ENCODE measurements around the gene PTPRU.
"Not testable (repeated sequence)": the region's sequence is repeated elsewhere in the genome, so short reads cannot be mapped to it uniquely, and the experiment has no call there.

PTPRU gene

DNA sequence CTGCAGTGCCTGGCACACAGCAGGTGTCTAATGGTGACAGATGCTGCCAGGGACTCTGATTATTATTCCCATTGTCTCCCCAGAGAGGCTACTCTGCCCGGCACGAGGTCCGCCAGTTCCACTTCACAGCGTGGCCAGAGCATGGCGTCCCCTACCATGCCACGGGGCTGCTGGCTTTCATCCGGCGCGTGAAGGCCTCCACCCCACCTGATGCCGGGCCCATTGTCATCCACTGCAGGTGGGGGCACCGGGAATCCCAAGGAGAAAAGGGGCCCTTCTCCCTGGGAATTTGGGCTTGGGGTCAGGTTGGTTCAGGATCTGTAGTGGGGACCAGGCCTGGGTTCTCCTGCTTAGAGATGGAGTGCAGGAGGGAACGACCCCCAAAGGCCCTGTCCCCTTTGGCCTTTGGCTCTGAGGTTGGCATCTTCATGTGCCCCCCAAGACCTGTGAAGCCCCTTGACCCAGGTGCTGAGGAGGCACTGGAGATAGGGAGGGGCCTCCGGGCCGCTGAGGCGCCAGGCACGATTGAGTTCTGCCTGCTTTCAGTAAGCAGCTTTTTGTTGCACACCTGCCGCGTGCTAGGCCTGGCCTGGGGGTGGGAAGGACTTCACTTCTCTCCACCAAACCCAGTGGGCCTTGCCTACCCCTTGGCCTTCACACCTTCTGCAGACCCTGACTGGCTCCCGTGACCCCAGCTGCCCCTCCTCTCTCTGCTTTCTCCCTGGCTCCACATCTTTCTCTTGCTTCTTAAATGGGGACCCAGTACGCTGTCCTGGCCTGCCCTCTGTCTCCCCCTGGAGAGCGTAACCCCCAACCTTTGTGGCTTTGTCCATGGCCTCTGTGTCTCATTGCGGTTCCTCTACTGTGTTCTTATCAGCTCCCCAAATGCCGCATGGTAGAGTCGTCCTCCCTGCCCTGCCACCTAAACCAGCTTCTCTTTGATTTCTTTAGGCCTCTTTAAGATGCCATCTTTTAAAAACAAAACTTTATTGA is 76.4 kb downstream of the PTPRU start:
- TF ChIP-seq, protein P1, sequence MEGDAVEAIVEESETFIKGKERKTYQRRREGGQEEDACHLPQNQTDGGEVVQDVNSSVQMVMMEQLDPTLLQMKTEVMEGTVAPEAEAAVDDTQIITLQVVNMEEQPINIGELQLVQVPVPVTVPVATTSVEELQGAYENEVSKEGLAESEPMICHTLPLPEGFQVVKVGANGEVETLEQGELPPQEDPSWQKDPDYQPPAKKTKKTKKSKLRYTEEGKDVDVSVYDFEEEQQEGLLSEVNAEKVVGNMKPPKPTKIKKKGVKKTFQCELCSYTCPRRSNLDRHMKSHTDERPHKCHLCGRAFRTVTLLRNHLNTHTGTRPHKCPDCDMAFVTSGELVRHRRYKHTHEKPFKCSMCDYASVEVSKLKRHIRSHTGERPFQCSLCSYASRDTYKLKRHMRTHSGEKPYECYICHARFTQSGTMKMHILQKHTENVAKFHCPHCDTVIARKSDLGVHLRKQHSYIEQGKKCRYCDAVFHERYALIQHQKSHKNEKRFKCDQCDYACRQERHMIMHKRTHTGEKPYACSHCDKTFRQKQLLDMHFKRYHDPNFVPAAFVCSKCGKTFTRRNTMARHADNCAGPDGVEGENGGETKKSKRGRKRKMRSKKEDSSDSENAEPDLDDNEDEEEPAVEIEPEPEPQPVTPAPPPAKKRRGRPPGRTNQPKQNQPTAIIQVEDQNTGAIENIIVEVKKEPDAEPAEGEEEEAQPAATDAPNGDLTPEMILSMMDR (IDR thresholded peaks at IDR 0.05; ENCODE audit: extremely low read depth, missing control alignments): no peak
- no peak for DNase-seq (ENCODE audit: low spot score)

DNA sequence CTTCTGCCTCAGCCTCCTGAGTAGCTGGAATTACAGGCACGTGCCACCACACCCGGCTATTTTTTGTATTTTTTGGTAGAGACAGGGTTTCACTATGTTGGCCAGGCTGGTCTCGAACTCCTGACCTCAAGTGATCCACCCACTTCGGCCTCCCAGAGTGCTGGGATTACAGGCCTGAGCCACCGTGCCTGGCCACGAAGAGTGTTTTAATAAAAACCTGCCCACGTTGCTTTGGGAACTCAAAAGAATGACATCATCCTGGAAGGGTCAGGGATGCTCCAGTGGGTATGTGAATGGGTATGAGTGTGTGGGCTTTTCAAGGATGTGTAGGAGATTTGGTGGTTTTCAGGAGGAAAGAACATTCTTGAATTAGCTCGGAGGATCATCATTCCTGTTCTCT is 78.4 kb downstream of the PTPRU start:
- not testable (repeated sequence) for DNase-seq (ENCODE audit: low spot score)

DNA sequence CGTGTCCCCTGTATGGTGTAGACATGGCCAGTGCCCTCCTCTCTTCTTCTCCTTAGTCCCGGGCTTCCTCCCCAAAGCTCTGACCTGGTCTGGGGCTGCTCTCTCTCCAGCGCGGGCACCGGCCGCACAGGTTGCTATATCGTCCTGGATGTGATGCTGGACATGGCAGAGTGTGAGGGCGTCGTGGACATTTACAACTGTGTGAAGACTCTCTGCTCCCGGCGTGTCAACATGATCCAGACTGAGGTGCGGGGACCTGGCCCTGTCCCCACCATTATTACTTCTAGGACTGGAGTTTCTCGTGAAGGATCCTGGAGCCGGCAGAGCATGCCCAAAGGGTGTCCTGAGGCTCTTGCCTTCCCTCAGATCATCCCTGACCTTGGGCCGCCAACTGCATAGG is 78.9 kb downstream of the PTPRU start:
- no peak for DNase-seq (ENCODE audit: low spot score)
- TF ChIP-seq, protein P1 (IDR thresholded peaks at IDR 0.05; ENCODE audit: extremely low read depth, missing control alignments): no peak

DNA sequence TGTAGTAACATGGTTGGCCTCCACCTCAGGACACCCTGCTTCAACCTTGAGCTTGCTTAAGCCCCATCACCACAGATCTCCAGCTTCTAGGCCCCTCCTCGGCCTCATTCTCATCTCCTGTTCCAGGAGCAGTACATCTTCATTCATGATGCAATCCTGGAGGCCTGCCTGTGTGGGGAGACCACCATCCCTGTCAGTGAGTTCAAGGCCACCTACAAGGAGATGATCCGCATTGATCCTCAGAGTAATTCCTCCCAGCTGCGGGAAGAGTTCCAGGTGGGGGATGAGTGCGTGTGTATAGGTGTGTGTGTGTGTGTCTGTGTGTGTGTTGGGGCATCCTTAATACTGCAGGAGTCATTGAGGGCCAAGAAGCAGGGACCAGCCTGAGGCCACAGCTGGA is 79.6 kb downstream of the PTPRU start:
- DNase-seq (ENCODE audit: low spot score): no peak
- TF ChIP-seq, protein P1 (IDR thresholded peaks at IDR 0.05; ENCODE audit: extremely low read depth, missing control alignments): no peak

DNA sequence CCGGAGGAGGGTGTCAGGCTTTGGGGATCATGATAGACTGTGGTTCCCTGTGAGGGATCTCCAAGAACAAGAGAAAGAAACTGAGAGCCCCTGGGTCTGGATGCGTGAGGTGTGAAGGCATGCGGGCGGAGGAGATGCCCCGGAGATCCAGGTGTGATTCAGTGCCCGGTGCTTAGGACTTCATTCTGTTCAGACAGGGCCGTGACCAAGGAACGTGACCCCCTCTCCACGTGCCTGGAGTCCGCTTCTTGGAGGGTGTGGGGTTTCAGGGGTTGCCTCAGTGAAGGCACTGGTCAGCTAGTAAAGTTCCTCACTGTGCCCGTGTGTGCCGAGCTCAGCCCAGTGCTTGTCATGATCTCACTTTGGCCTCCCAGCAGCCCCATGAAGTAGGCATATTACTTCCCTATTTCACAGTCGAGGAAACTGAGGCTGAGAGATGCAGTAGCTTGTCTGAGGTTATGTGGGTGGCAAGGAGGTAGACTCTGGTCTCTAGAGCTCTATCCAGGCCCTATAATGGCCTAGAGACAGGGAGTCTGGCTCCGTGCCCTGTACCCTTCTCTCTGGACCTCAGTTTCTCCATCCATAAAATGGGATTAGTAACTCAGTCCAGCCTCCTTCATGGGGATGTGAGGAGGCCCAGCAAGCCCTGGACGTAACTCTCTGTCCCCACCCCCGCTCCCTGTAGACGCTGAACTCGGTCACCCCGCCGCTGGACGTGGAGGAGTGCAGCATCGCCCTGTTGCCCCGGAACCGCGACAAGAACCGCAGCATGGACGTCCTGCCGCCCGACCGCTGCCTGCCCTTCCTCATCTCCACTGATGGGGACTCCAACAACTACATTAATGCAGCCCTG is 81.0 kb downstream of the PTPRU start:
- TF ChIP-seq, protein P1 (IDR thresholded peaks at IDR 0.05; ENCODE audit: extremely low read depth, missing control alignments): no peak
- no peak for DNase-seq (ENCODE audit: low spot score)

DNA sequence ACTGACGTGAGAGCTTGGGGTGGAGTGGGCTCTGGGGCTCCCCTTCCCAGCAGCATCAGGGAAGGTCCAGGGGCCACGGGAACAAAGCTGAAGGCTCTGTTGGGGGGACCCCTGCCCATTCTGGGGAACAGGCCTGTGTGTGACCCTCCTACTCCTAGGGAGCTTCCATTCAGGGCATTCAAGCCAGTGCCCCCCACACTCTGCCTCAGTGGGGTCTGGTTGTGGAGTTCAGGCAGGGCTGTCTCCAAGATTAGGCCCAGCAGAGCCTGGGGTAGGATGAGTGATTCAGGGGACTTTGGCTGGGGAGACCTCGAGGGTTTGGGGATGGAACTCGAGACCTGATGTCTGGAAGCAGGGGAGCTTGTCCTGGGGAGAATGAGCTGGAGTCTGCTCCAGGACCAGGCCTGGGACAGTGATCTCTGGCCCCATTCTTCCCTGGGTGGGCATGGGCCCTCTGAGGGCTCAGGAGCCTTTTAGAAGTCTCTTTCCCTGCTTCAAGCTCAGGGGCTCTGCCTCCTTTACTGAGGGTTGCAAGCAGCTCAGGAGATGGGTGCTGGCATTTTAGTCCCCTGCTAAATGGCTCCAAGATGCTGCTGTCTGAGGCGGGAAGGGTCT is 81.7 kb downstream of the PTPRU start:
- DNase-seq (ENCODE audit: low spot score): no peak
- TF ChIP-seq, protein P1 (IDR thresholded peaks at IDR 0.05; ENCODE audit: extremely low read depth, missing control alignments): no peak

DNA sequence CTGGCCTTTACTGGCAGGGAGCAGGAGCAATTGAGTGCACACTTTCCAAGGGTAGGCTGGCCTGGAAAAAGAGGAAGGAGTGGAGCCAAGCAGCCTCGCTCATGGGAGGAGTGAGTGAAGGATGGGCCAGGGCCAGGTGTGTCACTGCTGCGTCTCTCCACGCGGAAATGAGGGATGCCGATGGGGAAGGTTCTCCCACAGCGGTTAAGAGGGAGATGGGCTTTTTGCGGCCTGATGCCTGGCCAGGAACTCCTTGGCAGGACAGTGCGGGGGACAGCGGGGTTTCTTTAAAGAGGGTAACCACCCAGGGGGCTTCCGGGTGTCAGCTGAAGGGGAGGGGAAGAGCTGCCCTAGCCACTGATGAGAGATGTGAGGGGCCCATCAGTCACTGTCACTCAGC is 82.4 kb downstream of the PTPRU start:
- TF ChIP-seq, protein P1 (IDR thresholded peaks at IDR 0.05; ENCODE audit: extremely low read depth, missing control alignments): no peak
- no peak for DNase-seq (ENCODE audit: low spot score)
